Stimulated activated CD8-positive, alpha-beta memory T cell treated with anti-CD3 and anti-CD28 coated beads, Interleukin-15, amount 100 ng/mL, for 4 hours (primary cell): ENCODE data around the gene CCNG2.

ENCODE experiments used
- DNase-seq, 2 donors: peaks; one replicate each; pipeline ENCODE4 v3.0.0-alpha.2; 2020; ENCODE audit warnings: low read depth in 2 of 2

The CCNG2 gene

GRCh38 chr4:77146186-77147078 lies 10.6 kb upstream of the CCNG2 start:
- no peak for DNase-seq

DNA sequence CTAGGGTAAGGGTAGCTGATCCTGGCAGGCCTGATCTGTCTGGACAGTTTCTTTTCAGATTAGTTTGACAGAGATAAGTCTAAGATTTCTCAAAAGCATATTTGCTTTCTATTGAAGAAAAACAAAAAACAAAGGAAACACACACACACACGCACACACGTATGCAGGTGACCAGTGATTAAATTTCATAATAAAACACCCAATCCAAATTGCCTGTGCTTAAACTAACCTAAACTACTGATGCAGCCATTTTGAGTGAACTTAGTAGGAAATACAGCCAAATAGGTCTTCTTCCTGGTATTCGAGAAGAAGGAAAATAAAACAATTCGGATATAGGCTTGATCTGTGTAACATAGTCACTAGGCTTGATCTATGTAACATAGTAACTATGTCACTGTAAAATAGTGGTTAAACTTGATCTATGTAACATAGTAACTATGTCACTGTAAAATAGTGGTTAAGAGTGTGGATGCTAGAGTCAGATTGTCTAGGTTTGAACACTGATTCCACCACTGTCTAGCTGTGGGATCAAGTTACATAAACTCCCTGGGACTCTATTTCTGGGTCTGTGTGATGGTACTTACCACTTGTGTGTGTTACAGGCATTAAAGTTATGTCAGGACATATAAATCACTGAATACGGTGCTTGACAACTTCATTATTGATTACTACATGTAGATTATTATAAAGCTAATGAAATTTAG lies 9.8 kb upstream of the CCNG2 start:
- DNase-seq: no peak

DNA sequence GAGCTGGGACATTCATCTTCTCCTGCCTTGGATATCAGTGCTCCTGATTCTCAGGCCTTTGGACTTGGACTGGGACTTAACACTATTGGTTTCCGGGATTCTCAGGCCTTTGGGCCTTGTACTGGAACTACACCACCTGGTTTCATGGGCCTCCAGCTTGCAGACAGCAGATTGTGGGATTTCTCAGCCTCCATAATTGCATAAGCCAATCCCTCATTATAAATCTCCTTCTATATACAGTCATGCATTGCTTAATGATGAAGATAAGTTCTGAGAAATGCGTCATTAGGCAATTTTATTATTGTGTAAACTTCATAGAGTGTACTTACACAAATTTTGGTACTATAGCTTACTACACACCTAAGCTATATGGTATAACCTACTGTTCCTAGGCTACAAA lies 8.9 kb upstream of the CCNG2 start:
- DNase-seq: no peak

DNA sequence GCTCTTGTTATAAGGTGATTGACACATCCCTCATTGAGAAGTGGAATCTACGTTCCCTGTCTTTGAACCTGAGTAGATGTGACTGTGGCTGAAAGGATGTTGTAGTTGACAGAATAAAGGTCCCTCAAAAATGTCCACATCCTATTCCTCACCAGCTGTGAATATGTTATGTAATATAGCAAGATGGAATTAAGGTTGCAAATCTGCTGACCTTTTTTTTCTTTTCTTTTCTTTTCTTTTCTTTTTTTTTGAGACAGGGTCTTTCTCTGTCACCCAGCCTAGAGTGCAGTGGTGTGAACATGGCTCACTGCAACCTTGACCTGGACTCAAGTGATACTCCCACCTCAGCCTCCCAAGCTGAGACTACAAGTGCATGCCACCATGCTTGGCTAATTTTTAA lies 7.2 kb upstream of the CCNG2 start:
- no peak for DNase-seq

DNA sequence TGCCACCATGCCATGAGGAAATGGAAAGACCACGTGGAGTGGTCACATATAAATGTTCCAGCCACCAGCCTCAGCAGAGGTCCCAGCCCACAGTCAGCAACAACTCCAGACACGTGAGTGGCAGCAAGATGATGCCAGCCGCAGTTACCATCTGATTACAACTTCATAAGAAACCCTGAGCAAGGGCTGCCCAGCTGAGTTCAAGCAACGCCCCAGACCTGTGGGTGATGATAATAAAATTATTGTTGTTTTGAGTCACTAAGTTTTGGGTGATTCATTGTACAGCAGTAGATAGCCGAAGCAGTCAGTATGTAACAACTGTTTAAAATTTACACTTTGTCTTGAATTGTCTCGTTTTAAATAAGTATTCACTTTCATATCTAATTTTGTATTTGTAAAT lies 5.8 kb upstream of the CCNG2 start:
- DNase-seq: no peak

GRCh38 chr4:77152421-77152820 lies 4.6 kb upstream of the CCNG2 start:
- DNase-seq: no peak

- DNase-seq: no peak
Observed at GRCh38 chr4:77153006-77153405, 4.0 kb upstream of the CCNG2 start.

DNA sequence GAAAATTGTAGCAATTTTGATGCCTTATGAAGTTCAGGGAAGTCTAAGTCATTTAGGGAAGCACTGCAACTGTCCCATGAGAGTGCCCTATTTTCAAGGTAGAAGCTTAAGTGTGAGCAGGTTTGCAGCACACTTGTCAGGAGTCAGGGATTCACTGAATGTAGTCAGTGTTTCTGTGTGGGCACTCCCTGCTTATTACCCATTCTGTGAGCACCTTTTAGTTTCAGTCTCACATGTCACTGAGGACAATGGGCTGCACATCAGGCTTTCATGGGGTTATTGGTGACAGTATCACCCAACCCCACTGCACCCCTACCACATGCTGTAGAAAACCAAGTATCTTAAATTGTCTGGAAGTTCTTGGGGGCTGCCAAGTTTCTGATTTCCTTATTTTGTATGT lies 2.9 kb upstream of the CCNG2 start:
- DNase-seq: no peak

GRCh38 chr4:77154761-77155499 lies 2.1 kb upstream of the CCNG2 start:
- DNase-seq: no peak

- DNase-seq: no peak
Observed at GRCh38 chr4:77155631-77156452, 1.2 kb upstream of the CCNG2 start.

DNA sequence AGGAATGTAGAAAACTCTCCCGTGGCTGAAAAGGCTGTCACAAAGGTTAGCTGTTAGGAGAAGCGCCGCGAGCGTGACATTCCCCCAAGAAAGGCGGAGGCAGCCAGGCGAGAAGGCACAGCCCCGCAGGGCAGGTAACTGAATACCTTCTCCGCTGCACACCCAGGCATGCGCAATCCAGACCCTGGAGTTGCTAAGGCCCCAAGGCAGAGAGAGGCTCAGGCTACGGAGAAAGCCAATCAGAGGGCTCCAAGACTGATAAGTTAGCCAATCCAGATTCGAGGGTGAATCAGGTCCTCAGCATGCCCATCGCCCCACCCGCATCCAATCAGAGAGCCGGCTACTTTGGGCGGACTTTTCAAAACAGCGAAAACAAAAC lies 485 bp upstream of the CCNG2 start:
- DNase-seq: peak; percentile 83 to 96

DNA sequence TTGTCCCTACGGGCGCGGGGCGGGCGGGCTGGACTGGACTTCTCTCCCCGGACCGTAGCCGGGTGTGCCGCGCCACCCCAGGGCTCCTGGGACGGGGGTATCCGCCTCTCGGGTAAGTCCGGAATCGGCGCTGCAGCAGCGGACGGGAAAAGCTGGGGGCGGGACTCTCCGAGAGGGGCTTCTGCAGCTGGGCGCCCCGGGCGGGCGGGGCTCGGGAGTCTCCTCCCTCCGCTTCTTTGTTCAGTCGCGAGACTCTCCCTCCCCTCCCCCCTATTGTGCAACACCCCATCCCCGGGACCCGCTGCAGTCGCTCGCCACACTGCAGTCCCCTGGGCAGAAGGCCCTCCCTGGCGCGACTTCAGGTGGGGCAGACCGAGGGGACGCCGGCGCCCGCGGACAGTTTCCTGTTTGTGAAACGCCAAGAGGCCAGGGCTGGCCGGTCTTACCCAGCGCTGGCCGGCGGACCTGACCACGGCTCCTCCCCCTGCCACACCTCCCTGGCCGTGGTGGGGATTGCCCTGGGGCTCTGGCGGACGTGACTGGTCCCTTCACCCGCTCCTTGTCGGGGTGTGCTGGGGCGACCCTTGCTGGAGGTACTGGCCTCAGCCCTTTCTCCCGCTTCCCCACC lies 966 bp downstream of the CCNG2 start:
- DNase-seq: peak; percentile 38 to 45

- DNase-seq: no peak
Observed at GRCh38 chr4:77158487-77158861, 1.5 kb downstream of the CCNG2 start.

DNA sequence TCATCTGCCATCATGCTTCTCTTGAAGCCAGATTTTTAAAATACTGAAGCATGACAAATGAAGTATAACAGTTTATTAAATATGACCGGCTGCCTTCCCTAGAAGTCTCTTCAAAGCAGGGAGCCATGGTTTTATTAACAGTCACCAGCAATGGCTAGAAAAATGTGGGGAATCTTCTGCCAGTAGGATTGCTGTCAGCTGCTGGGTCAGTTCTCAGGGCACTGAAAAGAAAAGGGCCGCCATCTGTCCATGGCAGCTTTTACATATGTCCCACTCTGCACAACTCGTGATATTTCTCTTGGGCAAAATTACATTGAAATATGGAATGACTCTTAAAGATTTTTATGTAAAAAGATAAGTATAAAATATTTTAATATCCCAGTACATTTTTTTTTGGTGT lies 2.8 kb downstream of the CCNG2 start:
- no peak for DNase-seq

DNA sequence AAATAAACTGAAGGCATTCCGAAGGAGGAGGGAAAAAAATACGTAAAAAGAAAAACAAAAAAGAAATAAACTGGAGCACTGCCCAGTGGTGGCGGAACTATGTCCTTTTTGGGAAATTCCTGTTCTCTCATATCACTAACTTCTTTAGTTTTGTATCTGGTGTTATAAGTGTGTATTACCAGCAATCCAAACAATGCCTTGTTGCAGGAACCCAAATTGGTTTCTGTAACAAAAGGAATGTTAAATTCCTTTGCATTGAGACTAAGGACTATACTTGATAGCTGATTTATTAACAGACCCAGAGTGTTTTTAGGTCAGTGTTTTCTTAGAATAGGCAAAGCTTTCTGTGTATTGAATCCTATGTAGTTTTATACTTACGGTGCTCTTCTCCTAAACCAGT lies 6.6 kb downstream of the CCNG2 start:
- DNase-seq: no peak

DNA sequence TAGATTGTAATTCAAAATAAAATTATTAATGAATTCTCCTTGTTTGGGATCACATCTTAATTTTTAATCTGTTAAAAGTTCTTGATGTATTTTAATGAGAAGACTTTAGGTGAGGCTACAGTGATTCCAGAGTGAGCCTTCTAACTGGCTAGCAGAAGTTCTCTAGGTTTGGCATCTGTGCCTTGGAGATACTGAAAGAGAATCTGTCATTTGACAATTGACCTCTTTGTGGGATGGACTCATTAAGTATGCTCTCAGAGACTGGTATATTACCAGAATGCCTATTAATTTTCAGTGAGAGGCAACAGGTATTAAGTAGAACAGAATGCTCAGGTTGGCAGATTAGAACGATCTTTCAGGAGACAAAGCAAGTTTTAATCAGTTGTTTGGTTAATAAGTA lies 10.2 kb downstream of the CCNG2 start:
- no peak for DNase-seq

DNA sequence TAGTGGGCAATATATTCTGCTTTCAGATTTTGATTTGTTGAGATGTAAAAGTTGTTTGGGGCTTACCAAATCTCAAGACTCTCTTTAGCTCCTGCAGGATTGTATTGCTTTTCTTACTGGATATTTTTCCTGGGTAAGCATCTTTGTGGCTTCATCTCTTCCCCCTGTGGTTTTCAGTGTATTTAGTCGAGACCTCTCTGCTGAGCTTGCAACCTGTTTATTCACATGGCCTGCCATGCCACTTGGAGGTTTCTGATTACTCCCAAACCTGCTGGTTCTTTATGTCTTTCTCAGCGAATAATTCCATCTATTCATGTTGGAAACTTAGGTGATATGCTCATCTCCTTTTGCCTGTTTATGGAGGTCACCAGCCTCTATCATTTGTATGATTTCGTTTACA lies 10.9 kb downstream of the CCNG2 start:
- no peak for DNase-seq

DNA sequence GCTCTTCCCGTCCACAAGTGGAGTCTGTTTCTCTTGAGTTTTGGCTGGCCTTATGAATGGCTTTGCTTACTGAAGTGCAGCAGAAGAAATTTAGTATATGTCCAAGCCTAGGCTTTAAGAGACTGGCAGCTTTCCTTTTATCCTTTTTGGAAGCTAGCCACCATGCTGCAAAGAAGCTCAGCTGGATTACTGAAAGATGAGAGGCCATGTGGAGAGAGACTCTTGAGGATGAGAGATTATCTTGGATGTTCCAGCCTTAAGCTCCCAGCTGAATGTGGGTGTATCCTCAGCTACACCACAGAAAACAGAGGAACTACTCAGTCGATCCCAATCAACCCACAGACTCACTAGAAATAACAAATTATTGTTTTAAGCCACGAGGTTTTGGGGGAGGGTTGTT lies 12.5 kb downstream of the CCNG2 start:
- DNase-seq: no peak

DNA sequence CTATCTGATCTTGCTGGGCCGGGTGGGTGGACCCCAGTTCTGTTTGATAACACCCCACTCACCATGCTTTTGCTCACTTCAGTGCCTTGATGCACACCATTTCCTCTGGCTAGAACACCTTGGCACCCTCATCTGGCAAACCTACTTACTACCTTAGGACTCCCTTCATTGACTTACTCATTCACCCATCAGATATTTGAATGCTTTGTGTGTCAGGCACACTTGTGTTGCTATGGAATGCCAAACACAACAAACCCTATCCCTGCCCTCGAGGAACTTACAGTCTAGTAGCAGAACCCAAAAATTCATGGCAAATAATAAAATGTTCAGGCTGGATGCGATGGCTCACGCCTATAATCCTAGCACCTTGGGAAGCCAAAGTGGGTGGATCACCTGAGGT lies 13.9 kb downstream of the CCNG2 start:
- DNase-seq: no peak

DNA sequence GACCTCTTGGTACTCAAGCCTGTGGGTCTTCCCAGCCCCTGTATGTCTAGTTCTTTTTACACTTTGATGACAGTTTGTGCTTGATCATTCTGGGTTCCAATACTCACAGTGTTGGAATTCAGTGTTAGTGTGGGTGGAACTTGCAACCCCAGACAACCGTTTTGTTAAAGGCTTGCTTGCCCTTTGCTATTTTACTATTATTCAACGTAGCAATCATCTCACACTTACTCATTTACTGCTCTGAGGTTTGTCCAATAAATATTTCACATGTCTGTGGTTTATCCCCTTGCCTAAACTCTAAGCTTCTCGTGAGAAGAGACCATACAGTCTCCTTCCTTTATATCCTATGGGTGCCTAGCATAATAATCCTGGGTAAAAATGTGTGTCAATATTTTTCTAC lies 15.3 kb downstream of the CCNG2 start:
- DNase-seq: no peak

- DNase-seq: no peak
Observed at GRCh38 chr4:77174426-77174825, 17.4 kb downstream of the CCNG2 start.
